Hair follicle dermal papilla cell (primary cell): Measurements from ENCODE around the gene SMR3A. TPM values are rescaled to one million over a fixed set of nuclear protein-coding genes. Genes with fewer than 3 reads are reported as not detected.

Source experiments
- total RNA-seq: library from RNA; depleted of rRNA; stranded (reverse); fragments of >200 nt; gene quantifications from 2 replicates; pipeline ENCODE4 v1.2.3, GENCODE V29; 2012

SMR3A gene
- total RNA-seq: not detected in 2 replicates

GRCh38 chr4:70360460-70360859, at the start of gene SMR3A:
TSS of gene SMR3A (plus strand) at chr4:70360760. CDS start at chr4:70362116, 1,356 bp downstream.

GRCh38 chr4:70334681-70335080, 25.9 kb upstream of the SMR3A start, which contains the start of gene CABS1:
TSS of gene CABS1 (plus strand) at chr4:70334981. CDS start at chr4:70335040, 59 bp downstream.

DNA sequence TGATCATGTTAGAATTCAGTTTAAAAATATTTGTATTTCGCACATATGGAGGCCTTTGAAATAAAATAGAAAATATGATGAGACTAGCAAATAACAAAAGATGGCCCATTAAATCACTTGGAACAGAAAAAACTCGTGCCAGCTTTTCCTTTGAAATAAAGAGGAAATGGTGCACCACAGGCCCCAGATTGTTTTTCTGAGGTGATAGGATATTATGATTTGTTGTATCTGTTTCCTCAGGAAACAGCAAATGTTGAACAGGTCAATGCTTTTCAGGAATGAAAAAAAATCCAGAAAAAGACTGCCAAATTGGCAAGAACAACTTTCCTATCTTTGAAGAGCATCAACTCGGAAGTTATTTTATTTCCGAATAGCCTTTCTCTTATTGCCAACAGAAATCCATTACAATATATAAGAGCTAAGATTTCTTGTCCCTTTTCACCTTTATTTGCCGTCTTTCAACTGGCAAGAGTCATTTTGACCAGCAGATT, 22.2 kb downstream of the SMR3A start, which contains the start of gene SMR3B:
Gene SMR3B (plus strand): TSS at position 441 of the 491 bp plus-strand sequence. CDS start 1,380 bp downstream, outside the sequence.

DNA sequence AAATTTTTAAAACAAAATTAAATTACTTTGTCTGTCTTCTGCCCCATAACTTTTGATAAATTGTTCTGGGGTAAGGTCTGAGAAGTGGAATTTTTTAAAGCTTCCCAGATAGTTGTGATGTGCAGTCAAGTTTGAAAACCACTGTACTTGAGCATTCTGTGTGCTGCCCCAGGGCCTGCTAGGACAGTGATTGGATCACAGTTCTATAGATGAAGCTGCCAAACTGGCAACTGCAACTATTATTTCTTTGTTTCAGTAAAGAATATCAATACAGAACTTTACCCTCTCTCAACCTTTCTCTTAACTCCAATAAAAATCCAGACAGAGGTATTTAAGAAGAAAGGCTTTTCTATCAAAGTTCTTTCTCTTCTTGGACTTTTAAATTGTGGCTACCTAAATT, 37.0 kb downstream of the SMR3A start, which contains the start of gene OPRPN:
Gene OPRPN (plus strand): TSS at position 361 of the 400 bp plus-strand sequence. CDS start 1,346 bp downstream, outside the sequence.

Other genes starting within 250 kb of the SMR3A start
- gene PRR27, start 206.5 kb upstream of the SMR3A start, total RNA-seq: not detected in 2 replicates
- not detected in 2 replicates for gene ODAM, start 165.0 kb upstream of the SMR3A start, total RNA-seq
- gene FDCSP, start 134.6 kb upstream of the SMR3A start, total RNA-seq: not detected in 2 replicates
- not detected in 2 replicates for gene CSN3, start 118.2 kb upstream of the SMR3A start, total RNA-seq
- gene CABS1, start 25.8 kb upstream of the SMR3A start, total RNA-seq: not detected in 2 replicates
- not detected in 2 replicates for gene SMR3B, start 22.4 kb downstream of the SMR3A start, total RNA-seq
- gene OPRPN, start 37.2 kb downstream of the SMR3A start, total RNA-seq: not detected in 2 replicates
- gene MUC7, start 111.4 kb downstream of the SMR3A start, total RNA-seq: not detected in 2 replicates
- not detected in 2 replicates for gene AMTN, start 157.8 kb downstream of the SMR3A start, total RNA-seq
- not detected in 2 replicates for gene AMBN, start 231.5 kb downstream of the SMR3A start, total RNA-seq